GM12878 (cell line): ENCODE data around the gene STAB2. TPM values are rescaled to one million over a fixed set of nuclear protein-coding genes. Genes with fewer than 3 reads are reported as not detected.

Source experiments
- ATAC-seq: fragments of 200-7000 bp; cut with Tn5 transposase; 3 replicates; pipeline ENCODE4 v1.9.1; 2020; ENCODE audit warnings: mild to moderate bottlenecking, moderate library complexity
- BruUV-seq: library from RNA; stranded (reverse); fragments of 400-500 nt; replicated peaks from 2 replicates; lab custom pipeline; 2021; lab: Mats Ljungman, UMichigan
- CTCF ChIA-PET: fragments of 300-600 bp; sonication (Branson Sonifier 250); formaldehyde crosslinking; extraction: SDS; loops from one replicate; lab custom pipeline; 2021; ENCODE audit warnings: inconsistent platforms; lab: Yijun Ruan, JAX
- POLR2A ChIA-PET: fragments of 350-600 bp; formaldehyde crosslinking; extraction: SDS; loops from one replicate; lab custom pipeline; 2021; ENCODE audit warnings: inconsistent platforms; lab: Charles Lee
- RAD21 ChIA-PET: fragments of 300-600 bp; sonication (Branson Sonifier 250); formaldehyde crosslinking; loops from one replicate; lab custom pipeline; 2023; ENCODE audit warnings: antibody characterized with exemption; ENCODE audit not compliant: unreplicated experiment; lab: Charles Lee
- SMC1A ChIA-PET: fragments of 300-600 bp; sonication (Branson Sonifier 250); formaldehyde crosslinking; loops from one replicate; lab custom pipeline; 2023; ENCODE audit not compliant: unreplicated experiment, uncharacterized antibody; lab: Charles Lee
- DNase-seq: peaks from one replicate; pipeline ENCODE4 v3.0.0-alpha.2; 2011; ENCODE audit warnings: low read depth, low spot score
- FAIRE-seq: peaks from 3 replicates; lab custom pipeline; 2011; peaks lifted over from hg19 to GRCh38; lab: Jason Lieb, UNC
- H2AFZ ChIP-seq: 2 replicates; pipeline ENCODE4 v1.6.0; 2011; ENCODE audit warnings: low read depth, low read length, control low read depth; ENCODE audit not compliant: control insufficient read depth
- H3K27ac ChIP-seq: 2 replicates; pipeline ENCODE4 v1.5.1; 2011; ENCODE audit warnings: control low read depth; ENCODE audit not compliant: control insufficient read depth, insufficient read depth
- H3K27me3 ChIP-seq, 2 experiments: replicated peaks in 1 of 2; 2 replicates each; pipeline versions ENCODE4 v1.6.0 to v1.6.1; 2011; ENCODE audit warnings: low read length in 1 of 2; ENCODE audit not compliant: control insufficient read depth in 2 of 2, insufficient read depth in 2 of 2
- H3K36me3 ChIP-seq, 2 experiments: 2 replicates each; pipeline ENCODE4 v1.5.1; 2011; ENCODE audit warnings: low read length in 1 of 2; ENCODE audit not compliant: control insufficient read depth in 2 of 2, insufficient read depth in 2 of 2
- H3K4me1 ChIP-seq: 2 replicates; pipeline ENCODE4 v1.6.1; 2011; ENCODE audit warnings: mild to moderate bottlenecking, low read length, moderate library complexity, mixed read lengths; ENCODE audit not compliant: control insufficient read depth, insufficient read depth
- H3K4me2 ChIP-seq: 2 replicates; pipeline ENCODE4 v1.6.0; 2011; ENCODE audit warnings: control low read depth; ENCODE audit not compliant: control insufficient read depth, insufficient read depth
- H3K4me3 ChIP-seq: fragments of 200-600 bp; sonication (generic); 2 replicates; pipeline ENCODE4 v1.5.1; 2016
- H3K79me2 ChIP-seq: 2 replicates; pipeline ENCODE4 v1.6.0; 2011; ENCODE audit warnings: low read length; ENCODE audit not compliant: control insufficient read depth, insufficient read depth
- H3K9ac ChIP-seq: 2 replicates; pipeline ENCODE4 v1.8.0; 2011; ENCODE audit warnings: low read length, control low read depth, mixed read lengths; ENCODE audit not compliant: control insufficient read depth, insufficient read depth
- H3K9me3 ChIP-seq: replicated peaks from 3 replicates; pipeline ENCODE4 v1.5.1; 2011; ENCODE audit warnings: mild to moderate bottlenecking, low read length; ENCODE audit not compliant: control insufficient read depth, insufficient read depth
- H4K20me1 ChIP-seq: 2 replicates; pipeline ENCODE4 v1.6.0; 2011; ENCODE audit not compliant: control insufficient read depth, insufficient read depth
- ASH2L ChIP-seq: fragments of 300-600, 200-600 bp; sonication (generic); IDR thresholded peaks from 2 replicates; pipeline ENCODE4 v1.6.1; 2017; ENCODE audit warnings: low read depth, mild to moderate bottlenecking, borderline replicate concordance
- BMI1 ChIP-seq: fragments of 450-650 bp; IDR thresholded peaks from 2 replicates; pipeline ENCODE4 v1.6.1; 2016; ENCODE audit warnings: mild to moderate bottlenecking, moderate library complexity, borderline replicate concordance
- CBX3 ChIP-seq: fragments of 200-600 bp; sonication (generic); IDR thresholded peaks from 2 replicates; pipeline ENCODE4 v1.6.1; 2016; ENCODE audit warnings: low read depth, borderline replicate concordance
- CTCF ChIP-seq, 3 experiments: IDR thresholded peaks in 2 of 3; conservative IDR thresholded peaks in 1 of 3; 2 replicates each; pipeline ENCODE4 v1.5.1; 2011; ENCODE audit warnings: low read depth in 3 of 3, low read length in 3 of 3, mild to moderate bottlenecking in 3 of 3, control low read depth in 2 of 3, moderate library complexity in 2 of 3, inconsistent platforms in 1 of 3, mixed read lengths in 1 of 3; ENCODE audit not compliant: control insufficient read depth in 2 of 3, insufficient read depth in 1 of 3; ENCODE audit errors: extremely low read depth in 1 of 3
- E2F8 ChIP-seq: fragments of 450-650 bp; IDR thresholded peaks from 2 replicates; pipeline ENCODE4 v1.6.1; 2018; ENCODE audit warnings: mild to moderate bottlenecking, low read depth, moderate library complexity; ENCODE audit not compliant: partially characterized antibody
- EED ChIP-seq: sonication (generic); IDR thresholded peaks from 2 replicates; pipeline ENCODE4 v1.6.1; 2016; ENCODE audit warnings: antibody characterized with exemption, low read depth
- IKZF1 ChIP-seq: fragments of 450-650 bp; conservative IDR thresholded peaks from 2 replicates; pipeline ENCODE4 v1.6.1; 2017; ENCODE audit warnings: antibody characterized with exemption, mild to moderate bottlenecking
- LARP7 ChIP-seq: fragments of 450-650 bp; IDR thresholded peaks from 2 replicates; pipeline ENCODE4 v1.6.1; 2017; ENCODE audit warnings: mild to moderate bottlenecking
- NBN ChIP-seq: fragments of 450-650 bp; IDR thresholded peaks from 2 replicates; pipeline ENCODE4 v1.6.1; 2016
- NR2F1 ChIP-seq: fragments of 450-650 bp; conservative IDR thresholded peaks from 2 replicates; pipeline ENCODE4 v1.6.1; 2017; ENCODE audit warnings: mild to moderate bottlenecking
- RAD21 ChIP-seq: IDR thresholded peaks from 2 replicates; pipeline ENCODE4 v1.6.1; 2011; ENCODE audit warnings: mild to moderate bottlenecking, low read depth, low read length, moderate library complexity; ENCODE audit not compliant: insufficient read depth
- RELA ChIP-seq: fragments of 450-650 bp; IDR thresholded peaks from 2 replicates; pipeline ENCODE4 v1.8.0; 2014; ENCODE audit warnings: borderline replicate concordance; ENCODE audit not compliant: partially characterized antibody
- SKIL ChIP-seq: fragments of 450-650 bp; IDR thresholded peaks from 2 replicates; pipeline ENCODE4 v1.6.1; 2017; ENCODE audit warnings: mild to moderate bottlenecking, low read depth, inconsistent platforms; ENCODE audit not compliant: poor library complexity, severe bottlenecking
- SUZ12 ChIP-seq: fragments of 200-600 bp; sonication (generic); IDR thresholded peaks from one replicate; pipeline ENCODE4 v1.6.1; 2018; ENCODE audit warnings: antibody characterized with exemption, mild to moderate bottlenecking; ENCODE audit not compliant: unreplicated experiment
- TARDBP ChIP-seq: IDR thresholded peaks from 2 replicates; pipeline ENCODE4 v1.6.1; 2016; ENCODE audit warnings: borderline replicate concordance
- ZBTB4 ChIP-seq: fragments of 450-650 bp; formaldehyde crosslinking; IDR thresholded peaks from 2 replicates; pipeline ENCODE4 v1.4.0; 2022; ENCODE audit warnings: mild to moderate bottlenecking, moderate library complexity
- WGBS: methylation state at CpG from one replicate; pipeline ENCODE4 v1.1.6; 2016; ENCODE audit warnings: low lambda C conversion rate; ENCODE audit not compliant: insufficient replicate concordance, insufficient coverage; ENCODE audit errors: missing lambda C conversion rate; 5-methylcytosine and 5-hydroxymethylcytosine counted together
- in situ Hi-C: fragments of 300-500 bp; cut with MboI; formaldehyde crosslinking; loops from 9 replicates; pipeline ENCODE4 v1.14.3; 2018; ENCODE audit warnings: mixed read lengths
- intact Hi-C: fragments of 100-400 bp; cut with micrococcal nuclease; formaldehyde crosslinking; loops from one replicate; pipeline ENCODE4 v1.14.2; 2022; ENCODE audit not compliant: unreplicated experiment
- polyA plus RNA-seq, 11 experiments: library from polyadenylated mRNA; depleted of rRNA in 4 of 11; unstranded in 6 of 11; stranded (reverse) in 5 of 11; fragments of >200 nt; fragmentation: Nextera tagmentation in 4 of 11; fragmentation: Illumina TruSeq in 1 of 11; extraction: Ambion mirVana in 4 of 11; extraction: Trizol in 1 of 11; gene quantifications; 1 replicate in 1 of 11; 2 replicates in 10 of 11; pipeline versions ENCODE4 v1.2.1 to v1.2.3, GENCODE V29; 2011 to 2016; ENCODE audit warnings: inconsistent platforms in 2 of 11, missing spikeins in 2 of 11, low read depth in 1 of 11
- total RNA-seq, 4 experiments: library from RNA; depleted of rRNA in 3 of 4; stranded (reverse); fragments of >200 nt in 3 of 4; fragmentation: Illumina TruSeq in 1 of 4; extraction: Trizol in 1 of 4; gene quantifications; 2 replicates each; pipeline versions ENCODE4 v1.2.1 to v1.2.3, GENCODE V29; 2013 to 2021

STAB2 gene
- total and polyA plus RNA-seq, 10 of the 15 experiments (the other 5 are each of a cell fraction or from before 2014, with no cell fraction given) = 0.37 TPM; not detected in 9

GRCh38 chr12:103809154-103809553 lies 222.1 kb downstream of the STAB2 start:
- Histone ChIP-seq H2AFZ (no peak overlapping the region), H3K4me3 (no peak overlapping the region), H3K79me2 (no peaks in the 10 kb centered on the region), H3K4me2 (no peak overlapping the region), H3K36me3 (peaks cover 0 to 3% of the 10 kb centered on the region in 2 experiments; a peak in 3 of 4 replicates), H4K20me1 (no peaks in the 10 kb centered on the region), H3K4me1 (no peaks in the 10 kb centered on the region), H3K9ac (no peak overlapping the region), H3K9me3 (no peaks in the 10 kb centered on the region), H3K27ac (no peak overlapping the region), H3K27me3 (no peaks in the 10 kb centered on the region)
- POLR2A ChIA-PET = no interaction called here
- SMC1A ChIA-PET = no interaction called here
- no TSS peak for BruUV-seq
- FAIRE-seq = no peak
- CTCF ChIA-PET = no interaction called here
- RAD21 ChIA-PET = no interaction called here
- intact Hi-C loops = no loop called here
- in situ Hi-C loops = no loop called here
- 100% methylated on average over 4 of the region's 4 CpGs for WGBS
- no peak for DNase-seq
- ATAC-seq = no peak
- TF ChIP-seq ZBTB4 = no peak
- no peak for TF ChIP-seq RAD21
- TF ChIP-seq RELA = no peak
- no peak for TF ChIP-seq CTCF (IDR thresholded peaks at IDR 0.05 in 2 of 3, conservative IDR thresholded peaks at IDR 0.05 in 1 of 3; ENCODE audit: control insufficient read depth in 2 of 3, extremely low read depth in 1 of 3, insufficient read depth in 1 of 3, low read depth in 3 of 3, low read length in 3 of 3)
- TF ChIP-seq TARDBP = no peak
- no peak for TF ChIP-seq ASH2L
- TF ChIP-seq CBX3 = no peak
- no peak for TF ChIP-seq NR2F1
- no peak for TF ChIP-seq SKIL
- no peak for TF ChIP-seq IKZF1
- TF ChIP-seq EED = no peak
- no peak for TF ChIP-seq NBN
- TF ChIP-seq SUZ12 = no peak
- no peak for TF ChIP-seq BMI1
- TF ChIP-seq E2F8 = no peak
- no peak for TF ChIP-seq LARP7
